ENCODE results near the gene WDR82.
A peak's percentile ranks its signal among the peaks of the same experiment; 100 is the strongest.

GRCh38 chr3:52278510-52279069 lies at the start of gene WDR82:
- TF ChIP-seq CTCF (IDR thresholded peaks at IDR 0.05; ENCODE audit: control extremely low read depth in 1 of 3, insufficient read depth in 1 of 3, low read depth in 1 of 3, low read length in 3 of 3) = peak; percentile 58 to 74 (median 68)
- no peak for TF ChIP-seq SP2 (IDR thresholded peaks at IDR 0.05; ENCODE audit: low read length)
- peak; percentile 70 for TF ChIP-seq ATF2 (IDR thresholded peaks at IDR 0.05; ENCODE audit: low read length)
- peak; percentile 96 to 97 for TF ChIP-seq POLR2A (IDR thresholded peaks at IDR 0.05; ENCODE audit: control extremely low read depth in 1 of 2, low read depth in 2 of 2, low read length in 2 of 2)
- no peak for TF ChIP-seq SIRT6 (IDR thresholded peaks at IDR 0.05; ENCODE audit: low read length)
- TF ChIP-seq CHD1 (IDR thresholded peaks at IDR 0.05; ENCODE audit: low read depth, low read length) = no peak
- no peak for TF ChIP-seq EZH2 (IDR thresholded peaks at IDR 0.05; ENCODE audit: low read depth, low read length, severe bottlenecking)
- TF ChIP-seq JUN (IDR thresholded peaks at IDR 0.05; ENCODE audit: low read depth, low read length) = no peak
- TF ChIP-seq POLR2AphosphoS5 (IDR thresholded peaks at IDR 0.05; ENCODE audit: low read depth, low read length) = peak; percentile 95
